Karpas-422 (cell line): Measurements from ENCODE around the gene GABPB1. TPM values are rescaled to one million over a fixed set of nuclear protein-coding genes. Genes with fewer than 3 reads are reported as not detected.
"Not testable (repeated sequence)": the region's sequence is repeated elsewhere in the genome, so short reads cannot be mapped to it uniquely, and the experiment has no call there.

Experiments
- DNase-seq: peaks from one replicate; pipeline ENCODE4 v3.0.0-alpha.2; 2015
- H2AFZ ChIP-seq: fragments of 200-600 bp; sonication (generic); 2 replicates; pipeline ENCODE4 v1.6.1; 2014; ENCODE audit warnings: antibody characterized with exemption, low read length, mixed read lengths
- H3K27ac ChIP-seq: fragments of 200-600 bp; sonication (generic); 2 replicates; pipeline ENCODE4 v1.5.1; 2014; ENCODE audit warnings: mild to moderate bottlenecking, low read length, moderate library complexity
- H3K27me3 ChIP-seq: fragments of 200-600 bp; sonication (generic); 2 replicates; pipeline ENCODE4 v1.6.1; 2014; ENCODE audit warnings: low read length, mixed read lengths
- H3K36me3 ChIP-seq: fragments of 200-600 bp; sonication (generic); 2 replicates; pipeline ENCODE4 v1.6.1; 2014; ENCODE audit warnings: low read length, mixed read lengths; ENCODE audit not compliant: insufficient read depth
- H3K4me1 ChIP-seq: fragments of 200-600 bp; sonication (generic); 2 replicates; pipeline ENCODE4 v1.6.1; 2014; ENCODE audit warnings: mild to moderate bottlenecking, low read length, mixed read lengths
- H3K4me2 ChIP-seq: fragments of 200-600 bp; sonication (generic); 2 replicates; pipeline ENCODE4 v1.6.1; 2014; ENCODE audit warnings: low read length, low read depth, mild to moderate bottlenecking; ENCODE audit not compliant: poor library complexity, severe bottlenecking
- H3K4me3 ChIP-seq: fragments of 200-600 bp; sonication (generic); 2 replicates; pipeline ENCODE4 v1.5.1; 2014; ENCODE audit warnings: mild to moderate bottlenecking, antibody characterized with exemption, low read length, mixed read lengths
- H3K79me2 ChIP-seq: fragments of 200-600 bp; sonication (generic); 2 replicates; pipeline ENCODE4 v1.6.1; 2014; ENCODE audit warnings: mild to moderate bottlenecking, low read length, mixed read lengths
- H3K9ac ChIP-seq: fragments of 200-600 bp; sonication (generic); 2 replicates; pipeline ENCODE4 v1.6.0; 2014; ENCODE audit warnings: low read length
- H3K9me2 ChIP-seq: fragments of 200-600 bp; sonication (generic), shearing (Covaris generic); replicated peaks from 2 replicates; pipeline ENCODE4 v1.6.0; 2014; ENCODE audit warnings: mild to moderate bottlenecking, low read length, moderate library complexity; ENCODE audit not compliant: insufficient read depth
- H3K9me3 ChIP-seq: fragments of 300-700, 200-600 bp; sonication (generic); 2 replicates; pipeline ENCODE4 v1.6.1; 2014; ENCODE audit warnings: low read length, mixed read lengths
- H4K20me1 ChIP-seq: fragments of 200-600 bp; sonication (generic); 2 replicates; pipeline ENCODE4 v1.6.1; 2014; ENCODE audit warnings: mild to moderate bottlenecking, antibody characterized with exemption, low read length, low read depth; ENCODE audit not compliant: insufficient read depth
- total RNA-seq: library from RNA; depleted of rRNA; stranded (reverse); fragments of >200 nt; shearing (Covaris generic); gene quantifications from 2 replicates; pipeline ENCODE4 v1.2.3, GENCODE V29; 2014; ENCODE audit warnings: low replicate concordance

GABPB1 gene
- total RNA-seq, 1 experiment from 2014 or later = 30.4 TPM

DNA sequence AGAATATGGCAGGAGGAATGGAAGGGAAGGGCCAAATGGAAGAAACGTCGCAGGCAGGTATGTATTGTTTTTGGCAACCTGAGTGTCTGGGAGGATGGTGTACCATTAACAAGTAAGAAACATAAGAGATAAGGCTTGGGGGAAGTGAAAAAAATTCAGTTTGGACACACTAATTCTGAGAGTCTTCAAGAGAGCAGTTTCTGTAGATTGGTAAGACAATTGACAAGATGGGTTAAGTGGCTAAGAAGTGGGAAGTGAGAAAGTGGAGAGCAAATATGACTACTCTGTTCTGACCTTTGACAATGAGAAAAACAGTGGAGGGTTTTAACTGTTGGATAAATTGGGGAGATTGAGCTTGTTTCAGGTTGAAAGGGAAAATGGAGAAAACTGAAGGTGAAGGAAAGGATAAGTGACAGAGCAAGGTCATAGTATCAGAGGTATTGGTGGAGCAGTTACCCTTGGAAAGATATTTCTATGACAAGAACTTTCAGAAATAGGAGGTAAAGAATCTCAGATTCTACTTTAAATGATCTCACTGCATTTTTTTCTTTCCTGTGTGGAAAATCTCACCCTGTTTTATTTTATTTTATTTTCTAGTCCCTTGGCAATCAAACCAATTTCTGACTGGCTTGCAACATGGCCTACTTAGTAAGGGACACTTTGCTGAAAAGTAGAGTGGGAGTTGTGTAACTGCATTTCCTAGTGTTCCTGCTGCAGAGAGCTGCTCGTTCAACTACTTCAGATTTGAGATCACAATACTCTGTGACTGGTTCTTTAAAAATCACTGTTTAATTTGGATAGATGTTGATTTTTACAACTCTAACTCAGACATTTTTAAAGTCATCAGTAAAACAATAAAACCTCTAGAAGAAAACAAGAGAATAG, 23.1 kb upstream of the GABPB1 start:
- Histone ChIP-seq H4K20me1 (no peaks in the 10 kb centered on the region), H2AFZ (no peak overlapping the region), H3K4me2 (no peak overlapping the region), H3K4me3 (no peak overlapping the region), H3K27ac (no peak overlapping the region), H3K79me2 (no peaks in the 10 kb centered on the region), H3K36me3 (no peaks in the 10 kb centered on the region), H3K9me2 (no peaks in the 10 kb centered on the region), H3K9ac (no peak overlapping the region), H3K27me3 (peaks cover 3% of the 10 kb centered on the region; the same call in 1 of the 2 replicates), H3K4me1 (no peaks in the 10 kb centered on the region), H3K9me3 (no peaks in the 10 kb centered on the region)
- no peak for DNase-seq

DNA sequence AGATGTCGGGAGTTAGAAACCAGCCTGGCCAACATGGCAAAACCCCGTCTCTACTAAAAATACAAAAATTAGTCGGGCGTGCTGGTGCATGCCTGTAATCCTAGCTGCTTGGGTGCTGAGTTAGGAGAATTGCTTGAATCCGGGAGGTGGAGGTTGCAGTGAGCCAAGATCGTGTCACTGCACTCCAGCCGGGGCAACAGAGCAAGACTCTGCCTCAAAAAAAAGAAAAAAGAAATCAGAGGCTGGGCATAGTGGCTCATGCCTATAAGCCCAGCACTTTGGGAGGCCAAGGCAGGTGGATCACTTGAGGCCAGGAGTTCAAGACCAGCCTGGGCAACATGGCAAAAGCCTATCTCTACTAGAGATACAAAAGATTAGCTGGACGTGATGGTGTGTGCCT, 14.6 kb upstream of the GABPB1 start:
- not testable (repeated sequence) for H3K4me1 ChIP-seq, H3K4me2 ChIP-seq, H3K4me3 ChIP-seq, H3K27ac ChIP-seq, H4K20me1 ChIP-seq, H3K9me2 ChIP-seq, H3K9me3 ChIP-seq, H3K79me2 ChIP-seq, H3K36me3 ChIP-seq, DNase-seq, H3K9ac ChIP-seq, H2AFZ ChIP-seq, H3K27me3 ChIP-seq

DNA sequence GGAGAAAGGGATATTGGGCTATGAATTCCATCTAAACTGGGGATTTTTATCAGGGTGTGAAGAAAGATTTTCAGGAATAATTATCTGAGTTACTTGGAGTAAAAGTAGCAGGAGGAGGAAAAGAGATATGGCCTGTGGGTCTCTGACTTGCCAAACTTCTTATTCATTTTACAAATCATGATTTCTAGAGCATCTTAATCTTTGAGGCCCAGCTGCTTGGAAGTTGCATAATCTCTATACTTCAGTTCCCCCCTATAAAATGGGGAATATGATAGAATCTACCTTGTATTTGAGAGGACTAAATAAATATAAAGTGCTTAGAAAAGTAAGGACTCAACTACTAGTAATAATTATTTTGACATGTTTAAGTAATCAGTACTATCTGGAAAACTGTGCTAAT, 11.0 kb upstream of the GABPB1 start:
- H4K20me1 ChIP-seq = no peaks in the 10 kb centered on the region
- H3K4me1 ChIP-seq = no peaks in the 10 kb centered on the region
- no peaks in the 10 kb centered on the region for H3K9me2 ChIP-seq
- H3K4me2 ChIP-seq = no peak overlapping the region
- H3K4me3 ChIP-seq = no peak overlapping the region
- no peaks in the 10 kb centered on the region for H3K27me3 ChIP-seq
- no peak overlapping the region for H3K27ac ChIP-seq
- H2AFZ ChIP-seq = no peak overlapping the region
- peaks cover 13% of the 10 kb centered on the region; the same call in 1 of the 2 replicates for H3K36me3 ChIP-seq
- no peak overlapping the region for H3K9ac ChIP-seq
- no peaks in the 10 kb centered on the region for H3K79me2 ChIP-seq
- H3K9me3 ChIP-seq = no peaks in the 10 kb centered on the region
- no peak for DNase-seq

DNA sequence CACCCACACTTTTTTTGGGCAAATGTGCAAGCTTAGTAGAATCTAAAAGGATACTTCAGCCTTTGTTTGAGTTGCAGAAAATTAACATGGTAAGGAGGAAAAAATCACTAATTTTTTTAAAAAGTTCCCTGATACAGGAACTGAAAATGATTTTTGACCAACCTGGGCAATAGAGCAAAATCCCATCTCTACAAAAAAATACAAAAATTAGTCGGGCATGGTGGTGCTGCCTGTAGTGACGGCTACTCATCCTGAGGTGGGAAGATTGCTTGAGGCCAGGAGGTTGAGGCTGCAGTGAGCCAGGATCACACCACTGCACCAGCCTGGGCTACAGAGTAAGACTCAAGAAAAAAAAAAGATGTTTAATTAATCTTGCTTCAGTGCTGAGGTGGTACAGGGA, 10.6 kb upstream of the GABPB1 start:
- Histone ChIP-seq H3K4me1 (no peaks in the 10 kb centered on the region), H3K27me3 (no peaks in the 10 kb centered on the region), H4K20me1 (no peaks in the 10 kb centered on the region), H3K9me3 (no peaks in the 10 kb centered on the region), H3K4me2 (no peak overlapping the region), H3K9me2 (no peaks in the 10 kb centered on the region), H2AFZ (no peak overlapping the region), H3K36me3 (peaks cover 13% of the 10 kb centered on the region; the same call in 1 of the 2 replicates), H3K79me2 (no peaks in the 10 kb centered on the region), H3K9ac (no peak overlapping the region), H3K4me3 (no peak overlapping the region), H3K27ac (no peak overlapping the region)
- no peak for DNase-seq

DNA sequence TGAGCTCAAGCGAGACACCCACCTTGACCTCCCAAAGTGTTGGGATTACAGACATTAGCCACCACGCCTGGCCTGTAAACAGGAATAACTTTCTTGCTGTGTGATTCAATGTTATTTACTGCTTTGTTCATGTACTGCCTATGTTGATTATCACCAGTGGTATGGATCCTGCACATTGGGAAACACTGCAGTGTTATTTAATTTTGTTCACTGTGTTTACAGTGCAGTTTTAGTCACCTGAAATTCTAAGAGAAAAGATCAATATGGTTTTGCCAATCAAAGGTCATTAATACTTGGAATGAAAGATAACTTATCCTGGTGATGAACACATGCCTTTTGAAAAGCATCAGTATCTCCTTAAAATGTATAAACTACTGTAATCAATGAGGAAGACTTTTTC, 8.6 kb upstream of the GABPB1 start:
- Histone ChIP-seq H3K4me2 (no peak overlapping the region), H3K9ac (no peak overlapping the region), H3K27me3 (no peaks in the 10 kb centered on the region), H3K4me1 (no peaks in the 10 kb centered on the region), H2AFZ (no peak overlapping the region), H3K79me2 (no peaks in the 10 kb centered on the region), H4K20me1 (no peaks in the 10 kb centered on the region), H3K36me3 (peaks cover 25% of the 10 kb centered on the region; the same call in 1 of the 2 replicates), H3K4me3 (no peak overlapping the region), H3K9me3 (no peaks in the 10 kb centered on the region), H3K27ac (no peak overlapping the region), H3K9me2 (no peaks in the 10 kb centered on the region)
- DNase-seq = no peak

DNA sequence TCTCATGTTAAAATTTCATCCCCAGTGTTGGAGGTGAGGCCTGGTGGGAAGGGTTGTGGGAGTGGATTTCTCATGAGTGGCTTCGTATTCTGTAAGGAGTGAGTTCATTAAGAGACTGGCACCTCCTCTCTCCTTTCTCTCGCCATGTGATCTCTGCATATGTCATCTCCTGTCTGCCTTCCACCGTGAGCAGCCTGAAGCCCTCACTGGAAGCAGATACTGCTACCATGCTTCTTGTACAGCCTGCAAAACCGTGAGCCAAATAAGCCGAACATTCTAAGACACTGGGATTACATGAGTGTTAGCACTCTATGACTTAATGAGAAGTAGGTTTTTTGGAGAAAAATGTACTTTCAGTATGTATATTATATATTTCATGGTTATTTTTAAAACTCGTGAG, 6.8 kb upstream of the GABPB1 start:
- DNase-seq = no peak
- peaks cover 35% of the 10 kb centered on the region; the same call in 1 of the 2 replicates for H3K36me3 ChIP-seq
- H3K9ac ChIP-seq = no peak overlapping the region
- no peak overlapping the region for H2AFZ ChIP-seq
- H3K79me2 ChIP-seq = peaks cover 11% of the 10 kb centered on the region
- no peak overlapping the region for H3K4me3 ChIP-seq
- no peaks in the 10 kb centered on the region for H4K20me1 ChIP-seq
- H3K9me3 ChIP-seq = no peaks in the 10 kb centered on the region
- no peaks in the 10 kb centered on the region for H3K9me2 ChIP-seq
- H3K4me1 ChIP-seq = peaks cover 4% of the 10 kb centered on the region
- H3K27ac ChIP-seq = no peak overlapping the region
- no peaks in the 10 kb centered on the region for H3K27me3 ChIP-seq
- no peak overlapping the region for H3K4me2 ChIP-seq

DNA sequence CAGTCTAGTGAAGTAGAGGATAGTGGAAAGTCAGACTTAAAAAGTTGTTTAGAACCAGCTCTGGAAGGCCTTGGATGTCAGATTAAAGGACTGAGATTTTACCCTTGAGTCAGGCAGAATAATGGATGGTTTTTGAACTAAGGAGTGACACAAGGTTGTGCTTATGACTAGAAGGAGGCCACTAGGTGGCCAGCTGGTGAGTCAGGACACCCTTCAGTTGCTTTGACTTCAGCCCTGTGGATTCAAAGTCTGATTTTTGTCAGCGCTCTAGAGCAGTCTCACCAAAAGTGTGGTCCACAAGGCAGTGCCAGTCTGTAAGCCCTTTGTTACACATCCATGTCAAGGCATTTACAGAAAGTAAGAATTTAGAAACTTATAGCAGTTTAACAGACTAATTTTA, 3.8 kb upstream of the GABPB1 start:
- Histone ChIP-seq H3K36me3 (peaks cover 45% of the 10 kb centered on the region), H3K79me2 (peaks cover 40% of the 10 kb centered on the region), H3K27ac (no peak overlapping the region), H3K9me3 (no peaks in the 10 kb centered on the region), H3K9ac (no peak overlapping the region), H3K4me3 (no peak overlapping the region), H2AFZ (no peak overlapping the region), H4K20me1 (no peaks in the 10 kb centered on the region; the same call in 1 of the 2 replicates), H3K9me2 (no peaks in the 10 kb centered on the region), H3K4me2 (no peak overlapping the region), H3K4me1 (peaks cover 15% of the 10 kb centered on the region), H3K27me3 (no peaks in the 10 kb centered on the region)
- DNase-seq = peak; percentile 73

DNA sequence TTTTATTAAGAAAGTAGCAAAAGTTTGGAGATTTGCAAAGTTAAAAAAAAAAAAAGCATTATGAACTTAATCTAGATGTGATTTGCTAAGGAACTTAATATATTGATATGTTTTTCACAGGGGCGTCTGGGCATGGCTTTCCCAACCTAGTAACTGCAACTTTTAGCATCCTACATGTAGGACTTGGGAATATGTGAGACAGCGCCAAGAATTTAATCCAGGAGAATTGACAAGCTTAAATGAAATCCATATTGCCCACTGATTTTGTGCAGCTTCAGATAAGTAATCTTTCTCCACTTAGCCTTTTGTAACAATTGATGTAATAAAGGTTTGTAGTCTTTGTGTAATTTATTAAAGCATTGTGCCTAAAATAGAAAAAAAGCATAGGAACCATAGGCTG, 982 bp upstream of the GABPB1 start:
- no peak for DNase-seq
- Histone ChIP-seq H4K20me1 (no peaks in the 10 kb centered on the region; the same call in 1 of the 2 replicates), H3K79me2 (peaks cover 68% of the 10 kb centered on the region), H3K4me3 (peak overlapping the region; percentile 90), H3K4me1 (peaks cover 39% of the 10 kb centered on the region), H3K9ac (peak overlapping the region; percentile 97), H3K36me3 (peaks cover 32% of the 10 kb centered on the region), H3K27ac (peak overlapping the region; percentile 84), H2AFZ (no peak overlapping the region), H3K4me2 (peak overlapping the region; percentile 91), H3K9me3 (no peaks in the 10 kb centered on the region), H3K9me2 (no peaks in the 10 kb centered on the region), H3K27me3 (no peaks in the 10 kb centered on the region)
